ENCODE results near the gene CDC42EP5.

- TF ChIP-seq, protein P1, sequence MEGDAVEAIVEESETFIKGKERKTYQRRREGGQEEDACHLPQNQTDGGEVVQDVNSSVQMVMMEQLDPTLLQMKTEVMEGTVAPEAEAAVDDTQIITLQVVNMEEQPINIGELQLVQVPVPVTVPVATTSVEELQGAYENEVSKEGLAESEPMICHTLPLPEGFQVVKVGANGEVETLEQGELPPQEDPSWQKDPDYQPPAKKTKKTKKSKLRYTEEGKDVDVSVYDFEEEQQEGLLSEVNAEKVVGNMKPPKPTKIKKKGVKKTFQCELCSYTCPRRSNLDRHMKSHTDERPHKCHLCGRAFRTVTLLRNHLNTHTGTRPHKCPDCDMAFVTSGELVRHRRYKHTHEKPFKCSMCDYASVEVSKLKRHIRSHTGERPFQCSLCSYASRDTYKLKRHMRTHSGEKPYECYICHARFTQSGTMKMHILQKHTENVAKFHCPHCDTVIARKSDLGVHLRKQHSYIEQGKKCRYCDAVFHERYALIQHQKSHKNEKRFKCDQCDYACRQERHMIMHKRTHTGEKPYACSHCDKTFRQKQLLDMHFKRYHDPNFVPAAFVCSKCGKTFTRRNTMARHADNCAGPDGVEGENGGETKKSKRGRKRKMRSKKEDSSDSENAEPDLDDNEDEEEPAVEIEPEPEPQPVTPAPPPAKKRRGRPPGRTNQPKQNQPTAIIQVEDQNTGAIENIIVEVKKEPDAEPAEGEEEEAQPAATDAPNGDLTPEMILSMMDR (IDR thresholded peaks at IDR 0.05): no peak
- TF ChIP-seq POLR2AphosphoS5 (IDR thresholded peaks at IDR 0.05): no peak
- TF ChIP-seq EP300 (IDR thresholded peaks at IDR 0.05): no peak
- TF ChIP-seq POLR2A (IDR thresholded peaks at IDR 0.05): no peak
These were observed 52.0 kb downstream of the CDC42EP5 start for GRCh38 chr19:54421169-54421516.

Data from upper lobe of left lung (tissue), 4 donors.